GM21381 (cell line): ENCODE results near the gene RECK.
"Not testable (repeated sequence)": the region's sequence is repeated elsewhere in the genome, so short reads cannot be mapped to it uniquely, and the experiment has no call there.

ENCODE experiments used
- ATAC-seq: cut with Tn5 transposase; IDR thresholded peaks from one replicate; pipeline ENCODE4 v1.9.1; 2021; ENCODE audit warnings: mild to moderate bottlenecking, moderate library complexity; ENCODE audit not compliant: unreplicated experiment

Gene RECK

GRCh38 chr9:36152741-36153438 is 116.2 kb downstream of the RECK start:
- ATAC-seq: no peak

GRCh38 chr9:36153746-36154145 is 117.0 kb downstream of the RECK start:
- no peak for ATAC-seq

- ATAC-seq: no peak
Measured at GRCh38 chr9:36154331-36154952, 117.7 kb downstream of the RECK start.

GRCh38 chr9:36156116-36156515 is 119.4 kb downstream of the RECK start:
- ATAC-seq: no peak

GRCh38 chr9:36158122-36158521 is 121.4 kb downstream of the RECK start:
- ATAC-seq: no peak

- no peak for ATAC-seq
Measured at GRCh38 chr9:36158917-36159316, 122.2 kb downstream of the RECK start.

- not testable (repeated sequence) for ATAC-seq
Measured at GRCh38 chr9:36159509-36159908, 122.8 kb downstream of the RECK start.

- ATAC-seq: not testable (repeated sequence)
Measured at GRCh38 chr9:36160126-36160525, 123.4 kb downstream of the RECK start.

- ATAC-seq: no peak
Measured at GRCh38 chr9:36161187-36161586, 124.5 kb downstream of the RECK start.

GRCh38 chr9:36162211-36162738 is 125.6 kb downstream of the RECK start:
- no peak for ATAC-seq

- ATAC-seq: no peak
Measured at GRCh38 chr9:36163049-36163785, 126.5 kb downstream of the RECK start.

GRCh38 chr9:36163786-36164170 is 127.1 kb downstream of the RECK start:
- ATAC-seq: no peak

GRCh38 chr9:36164372-36164771 is 127.7 kb downstream of the RECK start:
- ATAC-seq: no peak

GRCh38 chr9:36164989-36165388 is 128.3 kb downstream of the RECK start:
- no peak for ATAC-seq

- ATAC-seq: no peak
Measured at GRCh38 chr9:36165826-36166167, 129.1 kb downstream of the RECK start.

- ATAC-seq: peak; percentile 83
Measured at GRCh38 chr9:36166168-36166927, 129.6 kb downstream of the RECK start.

GRCh38 chr9:36169166-36169565 is 132.5 kb downstream of the RECK start, which contains the start of gene CCIN:
TSS of gene CCIN (plus strand) at chr9:36169388. CDS start at chr9:36169503, 115 bp downstream.
- ATAC-seq: no peak

GRCh38 chr9:36169708-36170107 is 133.0 kb downstream of the RECK start:
- ATAC-seq: no peak

- no peak for ATAC-seq
Measured at GRCh38 chr9:36170531-36170930, 133.8 kb downstream of the RECK start.

GRCh38 chr9:36173861-36174260 is 137.1 kb downstream of the RECK start:
- ATAC-seq: no peak
